DND-41 (cell line): ENCODE measurements around the gene SLCO4A1.

Source experiments
- ATAC-seq: fragments of 200-7000 bp; cut with Tn5 transposase; 3 replicates; pipeline ENCODE4 v1.9.1; 2021; ENCODE audit warnings: low read depth; ENCODE audit not compliant: insufficient read depth
- DNase-seq: peaks from one replicate; pipeline ENCODE4 v3.0.0-alpha.2; 2020
- H2AFZ ChIP-seq: 2 replicates; pipeline ENCODE4 v1.6.0; 2012; ENCODE audit warnings: low read depth, low read length
- H3K27ac ChIP-seq: 2 replicates; pipeline ENCODE4 v1.5.1; 2012; ENCODE audit warnings: low read length, inconsistent platforms
- H3K27me3 ChIP-seq: fragments of 200-600 bp; sonication (generic); 2 replicates; pipeline ENCODE4 v1.6.0; 2012; ENCODE audit warnings: low read length, mild to moderate bottlenecking, inconsistent platforms; ENCODE audit not compliant: insufficient read depth, poor library complexity
- H3K36me3 ChIP-seq: 2 replicates; pipeline ENCODE4 v1.5.1; 2012; ENCODE audit warnings: low read length, inconsistent platforms; ENCODE audit not compliant: insufficient read depth
- H3K4me1 ChIP-seq: 2 replicates; pipeline ENCODE4 v1.5.1; 2012; ENCODE audit warnings: mild to moderate bottlenecking, low read length; ENCODE audit not compliant: insufficient read depth
- H3K4me2 ChIP-seq: 2 replicates; pipeline ENCODE4 v1.6.0; 2012; ENCODE audit warnings: mild to moderate bottlenecking, moderate library complexity, low read length, inconsistent platforms; ENCODE audit not compliant: insufficient read depth
- H3K4me3 ChIP-seq, 2 experiments: fragments of 200-600 bp in 1 of 2; shearing (Covaris generic) in 1 of 2; 2 replicates each; pipeline ENCODE4 v1.5.1; 2012 to 2016; ENCODE audit warnings: inconsistent platforms in 2 of 2, low read length in 2 of 2, mild to moderate bottlenecking in 2 of 2, low read depth in 1 of 2, moderate library complexity in 1 of 2
- H3K79me2 ChIP-seq: 2 replicates; pipeline ENCODE4 v1.6.0; 2012; ENCODE audit warnings: low read length, inconsistent platforms; ENCODE audit not compliant: insufficient read depth
- H3K9ac ChIP-seq: 2 replicates; pipeline ENCODE4 v1.6.0; 2012; ENCODE audit warnings: low read depth, mild to moderate bottlenecking, inconsistent platforms, low read length, moderate library complexity
- H3K9me3 ChIP-seq: 2 replicates; pipeline ENCODE4 v1.5.1; 2012; ENCODE audit warnings: low read length, moderate library complexity, mild to moderate bottlenecking, inconsistent platforms; ENCODE audit not compliant: insufficient read depth, severe bottlenecking
- H4K20me1 ChIP-seq: 2 replicates; pipeline ENCODE4 v1.6.0; 2012; ENCODE audit warnings: low read length; ENCODE audit not compliant: insufficient read depth
- CTCF ChIP-seq: IDR thresholded peaks from 2 replicates; pipeline ENCODE4 v1.5.1; 2012; ENCODE audit warnings: borderline replicate concordance, low read length, moderate library complexity, mild to moderate bottlenecking; ENCODE audit not compliant: poor library complexity, severe bottlenecking; ENCODE audit errors: extremely low read depth
- EZH2 ChIP-seq: IDR thresholded peaks from 3 replicates; pipeline ENCODE4 v1.6.1; 2012; ENCODE audit warnings: borderline replicate concordance, low read depth, mild to moderate bottlenecking, moderate library complexity, low read length, inconsistent platforms; ENCODE audit not compliant: severe bottlenecking

Gene SLCO4A1

GRCh38 chr20:62715201-62715600 is 72.9 kb downstream of the SLCO4A1 start:
- DNase-seq (no peak), ATAC-seq (no peak)
- H3K9ac ChIP-seq = no peak overlapping the region
- no peaks in the 10 kb centered on the region for H3K36me3 ChIP-seq
- H3K79me2 ChIP-seq = no peaks in the 10 kb centered on the region
- H4K20me1 ChIP-seq = no peaks in the 10 kb centered on the region
- no peak overlapping the region for H2AFZ ChIP-seq
- TF ChIP-seq EZH2 (no peak), CTCF (no peak)
- no peaks in the 10 kb centered on the region for H3K9me3 ChIP-seq
- H3K4me2 ChIP-seq = no peak overlapping the region
- H3K27me3 ChIP-seq = peaks cover 8% of the 10 kb centered on the region
- H3K27ac ChIP-seq = no peak overlapping the region
- no peak overlapping the region for H3K4me3 ChIP-seq
- H3K4me1 ChIP-seq = peaks cover 7% of the 10 kb centered on the region

GRCh38 chr20:62716198-62716940 is 74.1 kb downstream of the SLCO4A1 start:
- no peaks in the 10 kb centered on the region for H4K20me1 ChIP-seq
- no peaks in the 10 kb centered on the region for H3K79me2 ChIP-seq
- TF ChIP-seq CTCF = no peak
- H2AFZ ChIP-seq = no peak overlapping the region
- H3K9ac ChIP-seq = no peak overlapping the region
- H3K27ac ChIP-seq = no peak overlapping the region
- H3K27me3 ChIP-seq = peaks cover 2% of the 10 kb centered on the region
- DNase-seq (peak; percentile 24), ATAC-seq (peak; percentile 64; the same call in 2 of the 3 replicates)
- no peak overlapping the region for H3K4me3 ChIP-seq
- H3K4me1 ChIP-seq = peaks cover 7% of the 10 kb centered on the region
- H3K36me3 ChIP-seq = no peaks in the 10 kb centered on the region
- H3K9me3 ChIP-seq = peaks cover 6% of the 10 kb centered on the region
- no peak overlapping the region for H3K4me2 ChIP-seq

- H3K9me3 ChIP-seq = peaks cover 11% of the 10 kb centered on the region
- H3K4me3 ChIP-seq = no peak overlapping the region
- H3K36me3 ChIP-seq = no peaks in the 10 kb centered on the region
- H4K20me1 ChIP-seq = no peaks in the 10 kb centered on the region
- DNase-seq (no peak), ATAC-seq (no peak)
- no peak for TF ChIP-seq CTCF
- TF ChIP-seq EZH2 = no peak
- no peak overlapping the region for H3K9ac ChIP-seq
- peaks cover 2% of the 10 kb centered on the region for H3K27me3 ChIP-seq
- H3K79me2 ChIP-seq = no peaks in the 10 kb centered on the region
- peaks cover 7% of the 10 kb centered on the region for H3K4me1 ChIP-seq
- H3K4me2 ChIP-seq = no peak overlapping the region
- no peak overlapping the region for H2AFZ ChIP-seq
- H3K27ac ChIP-seq = no peak overlapping the region
Measured at GRCh38 chr20:62716941-62717310, 74.6 kb downstream of the SLCO4A1 start.
